GM04503 (cell line): ENCODE results near the gene KIAA1328.
"Not testable (repeated sequence)": the region's sequence is repeated elsewhere in the genome, so short reads cannot be mapped to it uniquely, and the experiment has no call there.

Experiments used
- DNase-seq: peaks from one replicate; pipeline ENCODE4 v3.0.0-alpha.2; 2012; ENCODE audit warnings: low read depth

The KIAA1328 gene

DNA sequence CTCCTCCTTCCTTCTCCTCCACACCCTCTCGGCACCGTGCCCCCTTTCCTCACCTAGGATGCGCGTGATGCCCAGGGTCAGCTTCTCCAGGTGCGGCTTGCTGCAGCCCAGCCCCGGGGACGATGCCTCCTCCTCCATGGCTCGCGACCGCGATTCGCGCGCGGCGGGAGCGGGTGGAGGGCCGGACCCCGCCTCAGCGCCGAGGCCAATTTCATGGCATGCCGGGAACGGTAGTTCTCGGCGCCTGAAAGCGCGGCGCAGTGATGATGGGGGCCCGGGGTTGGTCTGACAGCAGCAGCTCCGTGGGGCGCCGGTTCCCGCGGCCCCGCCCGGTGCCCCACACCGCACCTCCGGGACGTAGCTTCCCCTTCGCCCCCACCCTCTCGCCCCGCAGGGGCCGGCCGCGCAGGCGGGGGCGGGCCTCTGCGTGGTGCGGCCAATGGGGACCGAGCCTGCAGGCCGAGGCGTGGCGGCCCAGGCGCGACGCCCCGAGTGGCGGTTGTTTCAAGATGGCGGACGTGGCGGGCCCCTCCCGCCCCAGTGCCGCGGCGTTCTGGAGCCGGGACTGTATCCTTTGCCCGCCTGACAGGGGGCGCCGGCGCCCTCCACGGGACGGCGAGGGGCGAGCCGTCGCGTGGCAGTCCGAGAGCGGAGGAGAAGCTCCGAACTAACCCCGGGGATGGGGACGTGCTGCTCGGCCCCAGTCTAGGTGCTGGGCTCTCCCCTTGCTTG is at the start of gene KIAA1328, which contains the start of gene TPGS2:
KIAA1328 (plus strand) TSS at position 498 of the 732 bp plus-strand sequence; CDS start at position 510, 12 bp downstream.
TPGS2 (minus strand) TSS at position 373 of the 732 bp plus-strand sequence; CDS start at position 138, 235 bp downstream.
- peak; percentile 33 for DNase-seq

DNA sequence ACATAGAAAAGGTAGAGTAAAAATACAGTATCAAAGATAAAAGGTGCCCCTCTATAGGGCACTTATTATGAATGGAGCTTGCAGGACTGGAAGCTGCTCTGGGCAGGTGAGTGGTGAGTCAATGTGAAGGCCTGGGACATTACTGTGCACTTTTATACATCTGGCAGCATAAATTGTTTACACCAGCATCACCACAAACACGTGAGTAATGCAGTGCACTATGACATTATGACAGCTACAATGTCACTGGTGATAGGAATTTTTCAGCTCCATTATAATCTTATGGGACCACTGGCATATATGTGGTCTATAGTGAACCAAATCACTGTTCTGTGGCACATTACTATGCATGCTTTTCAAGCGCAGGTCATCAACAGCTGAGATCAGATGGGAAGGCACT is 48.2 kb upstream of the KIAA1328 start:
- DNase-seq: no peak

- no peak for DNase-seq
Measured at GRCh38 chr18:36782710-36783109, 46.2 kb upstream of the KIAA1328 start.

DNA sequence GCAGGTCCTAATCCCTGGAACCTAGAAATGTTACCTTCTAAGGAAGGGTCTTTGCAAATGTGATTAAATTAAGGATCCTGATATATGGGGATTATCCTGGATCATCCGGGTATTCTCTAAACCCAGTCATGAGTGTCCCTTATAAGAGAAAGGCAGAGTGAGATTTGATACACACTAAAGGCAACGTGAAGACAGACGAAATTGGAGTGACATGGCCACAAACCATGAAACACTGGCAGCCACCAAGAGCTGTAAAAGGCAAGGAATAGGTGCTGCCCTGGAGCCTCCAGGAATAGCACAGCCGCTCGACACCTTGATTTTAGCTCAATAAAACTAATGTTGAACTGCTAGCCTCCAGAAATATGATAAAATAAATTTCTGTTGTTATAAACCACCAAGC is 45.1 kb upstream of the KIAA1328 start:
- DNase-seq: no peak

- peak; percentile 71 for DNase-seq
Measured at GRCh38 chr18:36786686-36787085, 42.2 kb upstream of the KIAA1328 start.

GRCh38 chr18:36792634-36793283 is 36.2 kb upstream of the KIAA1328 start:
- DNase-seq: no peak

DNA sequence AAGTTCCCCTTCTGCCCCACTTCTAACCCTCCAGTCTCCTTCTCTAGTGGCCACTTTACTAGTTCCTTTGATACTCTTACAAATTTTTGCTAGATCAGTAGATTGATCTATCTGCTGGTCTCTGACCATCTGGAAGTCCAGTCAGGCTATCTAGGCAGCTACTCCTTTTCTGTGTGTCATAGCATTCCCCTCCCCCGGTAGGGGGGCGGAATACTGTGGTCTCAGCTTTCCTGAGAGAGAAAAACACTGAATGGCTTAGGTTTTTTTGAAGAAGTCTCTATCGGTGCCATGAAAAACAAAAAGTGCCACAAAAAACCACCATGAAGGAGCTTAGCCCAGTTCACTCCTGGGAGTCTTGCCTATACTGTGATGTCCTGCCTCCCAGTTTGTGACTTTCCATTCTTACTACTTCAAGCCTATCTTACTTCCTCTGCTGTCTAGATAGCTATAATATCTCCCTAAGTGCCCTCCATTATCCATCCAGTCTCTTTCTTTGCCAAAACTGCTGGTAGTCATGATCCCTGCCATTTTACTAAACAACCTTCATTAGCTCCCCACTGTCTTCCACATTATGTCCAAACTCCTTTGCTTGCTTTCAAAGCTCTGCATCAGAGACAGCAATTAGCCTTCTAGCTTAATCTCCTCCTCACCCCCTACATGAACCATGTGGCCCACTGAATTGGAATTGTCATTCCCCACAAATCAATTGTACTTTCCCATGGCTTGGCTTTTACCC is 30.0 kb upstream of the KIAA1328 start:
- DNase-seq: no peak

GRCh38 chr18:36805105-36805504 is 23.8 kb upstream of the KIAA1328 start:
- DNase-seq: no peak

DNA sequence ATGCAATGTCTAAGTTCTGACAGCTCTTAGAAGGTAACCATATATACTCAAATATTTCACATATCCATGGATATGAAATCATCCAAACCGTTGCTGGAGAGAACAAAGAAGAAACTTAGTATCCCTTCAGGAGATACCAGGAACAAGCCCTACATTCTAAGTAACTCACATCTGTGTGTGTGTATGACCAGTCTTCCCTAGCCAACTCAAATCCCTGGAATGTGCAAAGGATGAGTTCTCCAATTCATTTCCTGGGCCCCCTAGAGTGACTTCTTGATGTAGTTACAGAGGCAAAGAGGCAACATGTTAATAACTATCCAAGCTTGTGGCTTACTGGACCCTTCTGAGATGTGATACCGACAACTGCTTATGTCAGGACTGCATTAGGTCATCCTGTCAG is 20.2 kb upstream of the KIAA1328 start:
- DNase-seq: peak; percentile 49

- DNase-seq: peak; percentile 26
Measured at GRCh38 chr18:36809590-36810381, 19.1 kb upstream of the KIAA1328 start.

GRCh38 chr18:36811430-36811829 is 17.5 kb upstream of the KIAA1328 start:
- peak; percentile 57 for DNase-seq

GRCh38 chr18:36811955-36812354 is 17.0 kb upstream of the KIAA1328 start:
- DNase-seq: peak; percentile 16

GRCh38 chr18:36812678-36813077 is 16.2 kb upstream of the KIAA1328 start:
- DNase-seq: peak; percentile 7

GRCh38 chr18:36813101-36813775 is 15.7 kb upstream of the KIAA1328 start:
- peak; percentile 14 for DNase-seq

DNA sequence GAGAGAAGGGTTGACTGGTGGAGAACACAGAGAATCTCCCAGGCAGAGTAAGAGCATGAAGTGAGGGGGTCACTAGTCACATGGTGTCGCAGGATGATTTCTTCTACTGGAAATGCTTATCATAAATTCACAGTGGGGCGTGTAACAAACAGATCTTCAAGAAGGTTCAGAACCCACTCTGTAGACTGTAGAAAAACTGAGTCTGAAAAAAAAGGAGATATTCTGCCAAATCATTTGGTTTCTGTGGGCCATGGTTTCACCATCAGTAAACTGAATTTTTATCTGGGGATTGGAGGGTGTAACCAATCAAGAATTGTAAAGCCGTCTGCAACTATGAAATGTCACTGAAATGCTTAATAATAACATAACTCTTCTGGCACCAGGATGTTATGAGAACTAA is 15.1 kb upstream of the KIAA1328 start:
- no peak for DNase-seq

DNA sequence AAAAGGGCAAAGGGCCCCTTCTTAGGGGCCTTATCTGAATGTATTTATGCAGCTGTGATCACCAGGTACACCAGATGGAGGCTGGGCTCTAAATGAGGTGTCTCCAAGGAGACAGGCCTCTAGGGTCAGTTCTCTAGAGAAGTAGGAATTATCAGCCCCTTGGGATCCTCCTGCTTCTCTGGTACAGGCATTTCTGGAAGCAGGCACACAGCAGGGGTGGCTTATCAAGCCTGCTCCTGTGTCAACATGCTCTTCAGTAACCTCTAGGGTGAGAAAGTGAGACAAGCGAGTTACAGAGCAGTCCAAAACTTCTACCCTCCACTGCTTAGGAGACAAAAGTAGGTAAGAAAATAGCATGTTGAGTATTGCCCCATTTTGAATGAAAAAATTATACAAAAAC is 13.9 kb upstream of the KIAA1328 start:
- DNase-seq: no peak

- not testable (repeated sequence) for DNase-seq
Measured at GRCh38 chr18:36816096-36816495, 12.8 kb upstream of the KIAA1328 start.

GRCh38 chr18:36817039-36817438 is 11.9 kb upstream of the KIAA1328 start:
- no peak for DNase-seq

DNA sequence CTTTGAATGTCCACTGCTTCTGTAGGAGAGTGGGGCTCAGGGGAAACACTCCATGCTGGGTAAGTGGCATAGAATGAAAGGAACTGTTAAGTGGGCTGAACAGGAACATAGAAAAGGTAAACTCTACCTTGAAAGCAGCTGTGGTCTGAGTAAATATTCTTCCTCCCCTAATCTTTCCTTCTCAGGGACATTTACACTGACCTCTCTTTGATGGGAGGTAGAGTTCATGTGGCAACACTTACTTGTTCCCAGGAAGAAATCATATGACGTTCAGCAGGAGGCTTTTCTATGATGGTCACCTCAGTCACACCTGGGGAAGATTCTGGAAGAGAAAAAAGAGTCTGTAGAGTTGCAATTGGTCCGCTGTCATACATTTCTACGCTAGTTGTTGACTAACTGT is 10.3 kb upstream of the KIAA1328 start:
- no peak for DNase-seq

DNA sequence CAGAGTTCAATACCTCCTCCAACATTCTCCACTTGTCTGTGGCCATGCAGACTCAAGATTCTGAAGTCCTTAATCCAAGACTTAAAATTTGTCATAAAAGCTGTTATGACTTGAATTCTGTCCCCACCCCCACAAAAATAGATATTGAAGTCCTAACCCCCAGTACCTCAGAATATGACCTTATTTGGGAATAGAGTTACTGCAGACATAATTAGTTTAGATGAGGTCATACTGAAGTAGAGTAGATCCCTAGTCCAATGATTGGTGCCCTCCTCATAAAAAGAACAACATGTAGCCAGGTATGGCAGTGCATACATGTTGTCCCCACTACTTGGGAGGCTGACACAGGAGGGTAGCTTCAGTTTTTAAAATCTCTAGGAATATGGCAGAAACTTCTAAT is 9.3 kb upstream of the KIAA1328 start:
- no peak for DNase-seq

DNA sequence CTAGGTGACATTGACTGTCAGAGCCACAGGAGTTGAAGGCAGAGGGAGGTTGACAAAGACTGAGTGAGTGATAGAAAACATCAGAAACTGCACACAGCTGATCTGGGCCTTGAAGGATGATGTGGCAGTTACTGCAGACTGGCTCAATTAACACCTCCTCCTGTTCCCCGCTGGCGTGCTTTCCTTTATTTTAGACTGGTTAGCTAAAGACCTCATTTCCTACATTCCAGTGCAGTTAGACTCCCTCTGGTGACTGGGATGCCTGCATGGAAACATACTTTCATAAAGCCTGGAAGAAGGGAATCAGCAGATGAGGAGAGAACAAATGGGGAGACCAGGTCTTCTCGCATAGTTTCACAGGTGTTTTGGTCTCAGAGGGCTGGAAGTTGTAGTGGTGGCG is 7.2 kb upstream of the KIAA1328 start:
- DNase-seq: no peak
